Amniotic stem cell (primary cell): ENCODE data around the gene CCDC171.
"Not testable (repeated sequence)": the region's sequence is repeated elsewhere in the genome, so short reads cannot be mapped to it uniquely, and the experiment has no call there.

Experiments used
- DNase-seq: peaks from one replicate; lab custom pipeline; 2025; lab: John Stamatoyannopoulos, UW

CCDC171 gene

GRCh38 chr9:15763371-15763770 lies 210.5 kb downstream of the CCDC171 start:
- DNase-seq: no peak

GRCh38 chr9:15764131-15764530 lies 211.3 kb downstream of the CCDC171 start:
- DNase-seq: no peak

GRCh38 chr9:15769547-15769946 lies 216.7 kb downstream of the CCDC171 start:
- no peak for DNase-seq

GRCh38 chr9:15778861-15779260 lies 226.0 kb downstream of the CCDC171 start:
- DNase-seq: no peak

- DNase-seq: no peak
Measured at GRCh38 chr9:15782106-15782505, 229.3 kb downstream of the CCDC171 start.

- DNase-seq: no peak
Measured at GRCh38 chr9:15785584-15785983, 232.7 kb downstream of the CCDC171 start.

GRCh38 chr9:15786616-15787015 lies 233.8 kb downstream of the CCDC171 start:
- DNase-seq: no peak

- not testable (repeated sequence) for DNase-seq
Measured at GRCh38 chr9:15810219-15810899, 257.5 kb downstream of the CCDC171 start.

GRCh38 chr9:15813076-15813475 lies 260.2 kb downstream of the CCDC171 start:
- no peak for DNase-seq

GRCh38 chr9:15824310-15824709 lies 271.5 kb downstream of the CCDC171 start:
- DNase-seq: no peak

- no peak for DNase-seq
Measured at GRCh38 chr9:15831384-15831783, 278.5 kb downstream of the CCDC171 start.

GRCh38 chr9:15834541-15834940 lies 281.7 kb downstream of the CCDC171 start:
- DNase-seq: no peak

GRCh38 chr9:15837079-15837679 lies 284.3 kb downstream of the CCDC171 start:
- peak; percentile 10 for DNase-seq

GRCh38 chr9:15842051-15842450 lies 289.2 kb downstream of the CCDC171 start:
- no peak for DNase-seq

GRCh38 chr9:15843316-15843715 lies 290.5 kb downstream of the CCDC171 start:
- DNase-seq: no peak

GRCh38 chr9:15843931-15844330 lies 291.1 kb downstream of the CCDC171 start:
- DNase-seq: no peak

GRCh38 chr9:15846611-15847010 lies 293.8 kb downstream of the CCDC171 start:
- no peak for DNase-seq

- DNase-seq: no peak
Measured at GRCh38 chr9:15849871-15850270, 297.0 kb downstream of the CCDC171 start.

- no peak for DNase-seq
Measured at GRCh38 chr9:15851766-15852165, 298.9 kb downstream of the CCDC171 start.

GRCh38 chr9:15856591-15856990 lies 303.7 kb downstream of the CCDC171 start:
- DNase-seq: no peak

GRCh38 chr9:15867334-15867733 lies 314.5 kb downstream of the CCDC171 start:
- DNase-seq: no peak

- DNase-seq: no peak
Measured at GRCh38 chr9:15867988-15868387, 315.1 kb downstream of the CCDC171 start.

- DNase-seq: peak; percentile 62
Measured at GRCh38 chr9:15873573-15874177, 320.8 kb downstream of the CCDC171 start.
